Activated T-cell treated with anti-CD3 and anti-CD28 coated beads, Interleukin-2, amount 50 U/mL, for 24 hours (primary cell): ENCODE measurements around the gene NUP93.
"Not testable (repeated sequence)": the region's sequence is repeated elsewhere in the genome, so short reads cannot be mapped to it uniquely, and the experiment has no call there.

Experiments
- DNase-seq: peaks from one replicate; pipeline ENCODE4 v3.0.0-alpha.2; 2020
- H3K27ac Mint-ChIP-seq: 2 replicates; pipeline ENCODE4 v1.8.0; 2020; ENCODE audit warnings: mild to moderate bottlenecking, mixed read lengths
- H3K27me3 Mint-ChIP-seq: 2 replicates; pipeline ENCODE4 v1.8.0; 2020; ENCODE audit warnings: mixed read lengths
- H3K36me3 Mint-ChIP-seq: 2 replicates; pipeline ENCODE4 v1.8.0; 2020; ENCODE audit warnings: low read depth, mixed read lengths
- H3K4me1 Mint-ChIP-seq: 2 replicates; pipeline ENCODE4 v1.8.0; 2020; ENCODE audit warnings: low read depth, mixed read lengths
- H3K4me3 Mint-ChIP-seq: 2 replicates; pipeline ENCODE4 v1.8.0; 2020; ENCODE audit warnings: mild to moderate bottlenecking, moderate library complexity, mixed read lengths
- H3K9me3 Mint-ChIP-seq: 2 replicates; pipeline ENCODE4 v1.8.0; 2020; ENCODE audit warnings: mixed read lengths

Gene NUP93

GRCh38 chr16:56858374-56858773, 128.4 kb downstream of the NUP93 start:
- Mint-ChIP-seq H3K36me3 (no peaks in the 10 kb centered on the region), H3K9me3 (no peaks in the 10 kb centered on the region), H3K27me3 (no peaks in the 10 kb centered on the region), H3K4me1 (peaks cover 17% of the 10 kb centered on the region), H3K4me3 (no peak overlapping the region), H3K27ac (no peak overlapping the region)
- no peak for DNase-seq

- Mint-ChIP-seq H3K4me3 (no peak overlapping the region), H3K4me1 (peaks cover 17% of the 10 kb centered on the region), H3K27me3 (no peaks in the 10 kb centered on the region), H3K9me3 (no peaks in the 10 kb centered on the region), H3K27ac (no peak overlapping the region), H3K36me3 (no peaks in the 10 kb centered on the region)
- no peak for DNase-seq
Measured at GRCh38 chr16:56859636-56860035, 129.7 kb downstream of the NUP93 start.

- Mint-ChIP-seq H3K27me3 (no peaks in the 10 kb centered on the region), H3K36me3 (no peaks in the 10 kb centered on the region), H3K4me3 (peak overlapping the region; percentile 37), H3K9me3 (no peaks in the 10 kb centered on the region), H3K27ac (peak overlapping the region; percentile 79), H3K4me1 (peaks cover 17% of the 10 kb centered on the region)
- DNase-seq, result no peak
Measured at GRCh38 chr16:56860226-56861020, 130.5 kb downstream of the NUP93 start.

GRCh38 chr16:56861092-56861610, 131.2 kb downstream of the NUP93 start:
- no peak for DNase-seq
- Mint-ChIP-seq H3K27ac (peak overlapping the region; percentile 51), H3K4me3 (no peak overlapping the region), H3K27me3 (no peaks in the 10 kb centered on the region), H3K9me3 (no peaks in the 10 kb centered on the region), H3K36me3 (no peaks in the 10 kb centered on the region), H3K4me1 (peaks cover 17% of the 10 kb centered on the region)

- DNase-seq, result no peak
- Mint-ChIP-seq H3K36me3 (no peaks in the 10 kb centered on the region), H3K27ac (no peak overlapping the region), H3K27me3 (no peaks in the 10 kb centered on the region), H3K4me1 (peaks cover 17% of the 10 kb centered on the region), H3K4me3 (no peak overlapping the region), H3K9me3 (no peaks in the 10 kb centered on the region)
Measured at GRCh38 chr16:56861756-56862155, 131.8 kb downstream of the NUP93 start.

- DNase-seq, result no peak
- Mint-ChIP-seq H3K36me3 (no peaks in the 10 kb centered on the region), H3K4me1 (peaks cover 21% of the 10 kb centered on the region), H3K27ac (no peak overlapping the region), H3K9me3 (no peaks in the 10 kb centered on the region), H3K4me3 (no peak overlapping the region), H3K27me3 (no peaks in the 10 kb centered on the region)
Measured at GRCh38 chr16:56862776-56863175, 132.8 kb downstream of the NUP93 start.

GRCh38 chr16:56864960-56865359, 135.0 kb downstream of the NUP93 start, which contains the start of gene SLC12A3:
Gene SLC12A3 (plus strand): TSS chr16:56865207. CDS start chr16:56865236, 29 bp downstream.
- H3K36me3 Mint-ChIP-seq, result no peaks in the 10 kb centered on the region
- H3K27me3 Mint-ChIP-seq, result no peaks in the 10 kb centered on the region
- H3K4me1 Mint-ChIP-seq, result peaks cover 16% of the 10 kb centered on the region
- H3K27ac Mint-ChIP-seq, result no peak within 1 kb of the TSS
- no peak for DNase-seq
- H3K4me3 Mint-ChIP-seq, result no peak within 1 kb of the TSS
- no peaks in the 10 kb centered on the region for H3K9me3 Mint-ChIP-seq

- Mint-ChIP-seq H3K27ac (no peak overlapping the region), H3K4me3 (no peak overlapping the region), H3K36me3 (no peaks in the 10 kb centered on the region), H3K4me1 (peaks cover 11% of the 10 kb centered on the region), H3K27me3 (no peaks in the 10 kb centered on the region), H3K9me3 (no peaks in the 10 kb centered on the region)
- no peak for DNase-seq
Measured at GRCh38 chr16:56865394-56866062, 135.6 kb downstream of the NUP93 start.

GRCh38 chr16:56866955-56867830, 137.3 kb downstream of the NUP93 start:
- H3K36me3 Mint-ChIP-seq, result no peaks in the 10 kb centered on the region
- H3K27ac Mint-ChIP-seq, result peak overlapping the region; percentile 18
- H3K27me3 Mint-ChIP-seq, result no peaks in the 10 kb centered on the region
- no peaks in the 10 kb centered on the region for H3K9me3 Mint-ChIP-seq
- DNase-seq, result no peak
- no peak overlapping the region for H3K4me3 Mint-ChIP-seq
- H3K4me1 Mint-ChIP-seq, result peaks cover 4% of the 10 kb centered on the region

- no peak overlapping the region for H3K27ac Mint-ChIP-seq
- no peak for DNase-seq
- no peak overlapping the region for H3K4me3 Mint-ChIP-seq
- H3K27me3 Mint-ChIP-seq, result no peaks in the 10 kb centered on the region
- H3K36me3 Mint-ChIP-seq, result no peaks in the 10 kb centered on the region
- H3K4me1 Mint-ChIP-seq, result peaks cover 4% of the 10 kb centered on the region
- H3K9me3 Mint-ChIP-seq, result no peaks in the 10 kb centered on the region
Measured at GRCh38 chr16:56868175-56868574, 138.2 kb downstream of the NUP93 start.

- H3K36me3 Mint-ChIP-seq, H3K27me3 Mint-ChIP-seq, H3K9me3 Mint-ChIP-seq, DNase-seq, H3K27ac Mint-ChIP-seq, H3K4me3 Mint-ChIP-seq, H3K4me1 Mint-ChIP-seq: not testable (repeated sequence)
Measured at GRCh38 chr16:56868766-56869165, 138.8 kb downstream of the NUP93 start.

GRCh38 chr16:56869513-56870275, 139.8 kb downstream of the NUP93 start:
- Mint-ChIP-seq H3K36me3 (no peaks in the 10 kb centered on the region), H3K4me3 (no peak overlapping the region), H3K27me3 (no peaks in the 10 kb centered on the region), H3K9me3 (no peaks in the 10 kb centered on the region), H3K27ac (no peak overlapping the region), H3K4me1 (peaks cover 4% of the 10 kb centered on the region)
- DNase-seq, result no peak

- DNase-seq, result no peak
- Mint-ChIP-seq H3K9me3 (no peaks in the 10 kb centered on the region), H3K4me3 (no peak overlapping the region), H3K36me3 (no peaks in the 10 kb centered on the region), H3K27me3 (no peaks in the 10 kb centered on the region), H3K27ac (no peak overlapping the region), H3K4me1 (peaks cover 4% of the 10 kb centered on the region)
Measured at GRCh38 chr16:56870276-56870888, 140.5 kb downstream of the NUP93 start.
